ENCODE measurements around the gene GPR25. TPM values are rescaled to one million over a fixed set of nuclear protein-coding genes. Genes with fewer than 3 reads are reported as not detected.

The GPR25 gene
- total RNA-seq, 4 donors from 2014 or later: not detected

DNA sequence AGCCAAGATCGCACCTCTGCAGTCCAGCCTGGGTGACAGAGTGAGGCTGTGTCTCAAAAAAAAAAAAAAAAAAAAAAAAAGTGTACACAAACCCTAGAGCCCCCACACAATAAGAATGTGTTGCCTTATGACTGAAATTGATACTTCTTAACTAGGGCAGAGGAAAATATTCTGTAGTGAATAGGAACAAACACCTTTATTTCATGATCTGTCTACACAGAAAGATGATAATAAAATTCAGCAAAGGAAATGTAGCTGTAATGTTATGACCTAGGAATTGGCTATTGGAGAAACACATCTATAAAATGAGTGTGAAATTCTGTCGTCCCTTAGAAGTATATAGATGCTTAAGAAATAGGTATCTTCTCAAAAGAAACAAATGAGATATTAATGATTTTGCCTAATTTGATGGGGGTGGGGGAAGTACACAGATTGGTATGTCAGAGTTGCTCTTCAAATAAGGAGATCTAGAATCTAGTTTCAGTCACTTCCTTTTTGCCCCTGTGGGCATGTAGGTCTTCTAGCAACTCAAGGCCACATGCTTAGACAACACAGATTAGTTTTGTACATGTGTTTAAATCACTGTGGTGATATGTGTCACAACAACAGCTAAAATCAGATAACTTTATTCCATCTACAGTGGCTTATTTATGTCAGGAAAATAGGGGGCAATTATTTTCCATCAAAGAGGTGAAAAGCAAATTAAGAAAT lies 10.7 kb upstream of the GPR25 start:
- Histone ChIP-seq H3K27ac (replicated peaks in 1 of 4) (no peak overlapping the region), H3K4me3 (no peak overlapping the region), H3K4me1 (peaks cover 0 to 7% (median 2%) of the 10 kb centered on the region in 4 donors), H3K27me3 (no peaks in the 10 kb centered on the region), H3K9me3 (no peaks in the 10 kb centered on the region), H3K36me3 (peaks cover 13 to 42% (median 25%) of the 10 kb centered on the region in 4 donors)
- WGBS: 95% methylated on average over 2 of the region's 2 CpGs
- no peak for DNase-seq (ENCODE audit: extremely low spot score)
- intact Hi-C loops (cut with DNase I): no loop called here
- TF ChIP-seq POLR2A (IDR thresholded peaks at IDR 0.05; ENCODE audit: low read depth): no peak
- TF ChIP-seq EP300 (IDR thresholded peaks at IDR 0.05): no peak

DNA sequence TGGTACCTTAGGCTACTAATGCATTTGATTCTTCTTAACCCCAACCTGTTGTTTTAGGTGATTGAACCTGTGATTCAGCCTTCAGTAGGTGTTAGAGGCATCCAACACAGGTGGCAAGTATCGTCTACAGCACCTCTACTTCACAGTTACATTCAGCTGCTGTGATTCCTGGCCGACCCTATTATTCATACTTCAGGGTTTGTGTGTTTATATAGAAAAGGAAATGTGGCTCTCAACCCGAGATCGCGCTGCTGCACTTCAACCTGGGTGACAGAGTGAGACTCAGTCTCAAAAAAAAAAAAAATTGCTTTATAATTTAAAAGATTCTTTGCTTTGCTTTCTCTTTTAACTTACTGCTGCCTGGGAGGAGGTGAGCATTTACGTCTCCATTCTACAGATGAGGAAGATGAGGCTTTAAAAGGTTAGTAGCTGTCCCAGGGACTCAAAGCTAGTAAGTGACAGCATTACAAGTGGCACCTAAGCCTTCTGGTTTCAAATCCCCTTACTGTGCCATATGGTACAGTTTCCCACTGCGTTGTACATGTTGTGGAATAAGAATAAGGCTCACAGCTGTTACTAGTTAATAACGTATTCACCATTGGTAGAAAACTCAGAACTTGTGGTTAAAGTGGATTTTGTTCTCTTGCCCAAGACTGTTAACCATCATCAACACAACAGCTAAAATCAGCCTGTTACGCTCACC lies 9.9 kb upstream of the GPR25 start:
- TF ChIP-seq CTCF (IDR thresholded peaks at IDR 0.05) (no peak), EP300 (IDR thresholded peaks at IDR 0.05) (no peak), POLR2A (IDR thresholded peaks at IDR 0.05; ENCODE audit: low read depth) (no peak), POLR2AphosphoS5 (IDR thresholded peaks at IDR 0.05) (no peak)
- no peak for DNase-seq (ENCODE audit: extremely low spot score)
- H3K27me3 ChIP-seq: peaks cover 0 to 6% (median 1%) of the 10 kb centered on the region in 4 donors
- H3K36me3 ChIP-seq: peaks cover 7 to 35% (median 20%) of the 10 kb centered on the region in 4 donors
- peaks cover 0 to 7% (median 2%) of the 10 kb centered on the region in 4 donors for H3K4me1 ChIP-seq
- no peak overlapping the region for H3K4me3 ChIP-seq
- 81% methylated on average over 9 of the region's 9 CpGs for WGBS
- intact Hi-C loops (cut with DNase I): no loop called here
- no peak overlapping the region for H3K27ac ChIP-seq (replicated peaks in 1 of 4)
- H3K9me3 ChIP-seq: no peaks in the 10 kb centered on the region

- peaks cover 0 to 7% (median 2%) of the 10 kb centered on the region in 4 donors for H3K4me1 ChIP-seq
- no peak overlapping the region for H3K4me3 ChIP-seq
- H3K27ac ChIP-seq (replicated peaks in 1 of 4): no peak overlapping the region
- H3K9me3 ChIP-seq: no peaks in the 10 kb centered on the region
- TF ChIP-seq POLR2AphosphoS5 (IDR thresholded peaks at IDR 0.05) (no peak), POLR2A (IDR thresholded peaks at IDR 0.05; ENCODE audit: low read depth) (no peak), EP300 (IDR thresholded peaks at IDR 0.05) (no peak), CTCF (IDR thresholded peaks at IDR 0.05) (no peak)
- peaks cover 4 to 19% (median 15%) of the 10 kb centered on the region in 4 donors for H3K36me3 ChIP-seq
- intact Hi-C loops (cut with DNase I): no loop called here
- H3K27me3 ChIP-seq: peaks cover 0 to 29% (median 2%) of the 10 kb centered on the region in 4 donors
- DNase-seq (ENCODE audit: extremely low spot score): no peak
- 78% methylated on average over 3 of the region's 3 CpGs for WGBS
Measured at GRCh38 chr1:200866116-200866515, 6.7 kb upstream of the GPR25 start.

DNA sequence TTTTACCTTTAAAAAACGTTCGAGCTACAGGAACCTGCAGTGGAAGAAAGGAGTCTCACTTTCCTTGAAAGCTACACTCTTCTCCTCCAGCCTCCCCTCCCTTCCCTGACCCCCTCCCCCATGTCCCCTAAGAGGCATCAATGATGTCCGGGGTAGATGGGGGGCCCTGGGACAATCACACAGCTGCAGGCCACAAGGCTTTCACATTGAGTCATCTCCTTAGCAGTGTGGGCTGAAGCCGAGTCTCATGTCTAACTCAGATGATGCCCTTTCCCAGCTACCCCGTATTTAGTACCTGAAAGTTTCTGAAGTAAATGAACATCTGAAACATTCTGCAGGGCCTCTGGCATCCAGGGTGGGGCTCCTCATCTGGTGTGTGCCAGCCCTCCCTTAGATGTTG lies 6.3 kb upstream of the GPR25 start:
- intact Hi-C loops (cut with DNase I): no loop called here
- TF ChIP-seq POLR2AphosphoS5 (IDR thresholded peaks at IDR 0.05) (no peak), CTCF (IDR thresholded peaks at IDR 0.05) (no peak), EP300 (IDR thresholded peaks at IDR 0.05) (no peak), POLR2A (IDR thresholded peaks at IDR 0.05; ENCODE audit: low read depth) (no peak)
- peaks cover 4 to 19% (median 15%) of the 10 kb centered on the region in 4 donors for H3K36me3 ChIP-seq
- no peak overlapping the region for H3K4me3 ChIP-seq
- no peak for DNase-seq (ENCODE audit: extremely low spot score)
- H3K4me1 ChIP-seq: peaks cover 0 to 7% (median 2%) of the 10 kb centered on the region in 4 donors
- no peaks in the 10 kb centered on the region for H3K9me3 ChIP-seq
- H3K27ac ChIP-seq (replicated peaks in 1 of 4): no peak overlapping the region
- 50% methylated on average over 5 of the region's 5 CpGs for WGBS
- H3K27me3 ChIP-seq: peaks cover 0 to 33% (median 4%) of the 10 kb centered on the region in 4 donors

All from esophagus muscularis mucosa (tissue), 4 donors.